GM12892 (cell line): ENCODE measurements around the gene PEAK3.

Source experiments
- POLR2A ChIP-seq: IDR thresholded peaks from 2 replicates; pipeline ENCODE4 v1.6.1; 2011; ENCODE audit warnings: low read depth, low read length, control low read depth
- TAF1 ChIP-seq: IDR thresholded peaks from 2 replicates; pipeline ENCODE4 v1.6.1; 2011; ENCODE audit warnings: low read depth, mild to moderate bottlenecking, control low read depth, low read length, borderline replicate concordance

DNA sequence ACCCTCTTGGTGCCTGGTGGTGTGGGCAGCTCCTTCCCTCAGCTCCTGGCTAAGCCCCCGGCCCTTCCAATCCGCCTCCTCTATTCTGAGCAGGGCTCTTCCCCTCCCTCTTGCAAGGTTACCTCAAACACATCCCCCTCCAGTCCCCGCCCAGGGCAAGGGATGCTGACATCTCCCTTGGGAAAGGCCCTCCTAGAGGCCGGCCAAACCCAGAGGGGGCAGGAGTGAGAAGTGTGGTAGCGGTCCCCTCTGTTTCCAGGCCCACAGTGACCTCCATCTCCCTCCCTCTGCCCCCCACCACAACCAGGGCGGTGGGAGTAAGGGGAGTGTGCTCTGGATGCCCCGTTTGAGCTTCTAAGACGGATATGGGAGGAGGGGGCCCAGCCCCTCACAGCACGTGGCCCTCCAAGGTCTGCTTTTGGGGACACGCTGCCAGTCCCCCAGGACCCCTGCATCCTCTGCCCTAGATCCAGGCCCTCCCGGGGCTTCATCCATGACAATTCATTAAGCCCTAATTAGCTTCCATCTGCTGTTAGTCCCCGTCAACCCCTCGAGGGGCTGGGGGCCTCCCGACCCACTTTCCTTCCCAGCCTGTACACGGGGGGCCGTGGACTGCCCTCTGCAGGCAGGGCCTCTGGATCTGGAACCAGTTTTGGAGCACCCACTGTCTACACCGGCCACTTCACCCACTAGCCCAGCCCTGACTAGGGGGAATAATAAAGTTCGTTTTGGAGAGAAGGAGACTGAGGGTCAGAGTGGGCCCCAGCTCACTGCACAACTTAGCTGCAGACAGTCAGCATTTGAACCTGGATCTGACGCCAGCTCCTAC is 23.7 kb upstream of the PEAK3 start:
- TF ChIP-seq POLR2A = no peak
- TF ChIP-seq TAF1 = no peak
